H1 (cell line): Measurements from ENCODE around the gene NR3C1. TPM values are rescaled to one million over a fixed set of nuclear protein-coding genes. Genes with fewer than 3 reads are reported as not detected.

ENCODE experiments used
- CHD7 ChIP-seq: fragments of 300-600 bp; sonication (generic); IDR thresholded peaks from 2 replicates; pipeline ENCODE4 v1.7.1; 2012; ENCODE audit warnings: low read length, moderate library complexity, mild to moderate bottlenecking, inconsistent platforms; ENCODE audit not compliant: insufficient replicate concordance
- EZH2 ChIP-seq: fragments of 200-600 bp; sonication (generic); IDR thresholded peaks from 2 replicates; pipeline ENCODE4 v1.7.1; 2012; ENCODE audit warnings: low read depth, mild to moderate bottlenecking, moderate library complexity, low read length, inconsistent platforms; ENCODE audit not compliant: severe bottlenecking
- SAP30 ChIP-seq: fragments of 300-600 bp; sonication (generic); IDR thresholded peaks from 2 replicates; pipeline ENCODE4 v1.7.1; 2012; ENCODE audit warnings: low read length, moderate library complexity, mild to moderate bottlenecking, inconsistent platforms; ENCODE audit not compliant: insufficient read depth, insufficient replicate concordance
- polyA plus RNA-seq, 7 experiments: library from polyadenylated mRNA; depleted of rRNA in 3 of 7; stranded (reverse) in 5 of 7; unstranded in 2 of 7; fragments of >200 nt in 5 of 7; fragments of 200-250 nt in 2 of 7; gene quantifications; 1 replicate in 5 of 7; 2 replicates in 1 of 7; 4 replicates in 1 of 7; pipeline versions ENCODE4 v1.2.1 to v1.2.3, GENCODE V29; 2011 to 2013; ENCODE audit warnings: missing spikeins in 2 of 7, mixed read lengths in 2 of 7
- total RNA-seq: library from RNA; stranded (reverse); fragmentation: NEBNext Ultra II Directional; extraction: Animal tissue kit (Norgen Biotek cat#: 25700); gene quantifications from 2 replicates; pipeline ENCODE4 v1.2.1, GENCODE V29; 2021

NR3C1 gene
- total and polyA plus RNA-seq, 2 of the 8 experiments (the other 6 are each of a cell fraction or from before 2014, with no cell fraction given) = 1.7 to 5.4 TPM

- TF ChIP-seq CHD7 (no peak), SAP30 (no peak), EZH2 (no peak)
Observed at GRCh38 chr5:143428155-143428554, 24.7 kb upstream of the NR3C1 start (continued).
